Measurements from ENCODE around the gene PIN1.

DNA sequence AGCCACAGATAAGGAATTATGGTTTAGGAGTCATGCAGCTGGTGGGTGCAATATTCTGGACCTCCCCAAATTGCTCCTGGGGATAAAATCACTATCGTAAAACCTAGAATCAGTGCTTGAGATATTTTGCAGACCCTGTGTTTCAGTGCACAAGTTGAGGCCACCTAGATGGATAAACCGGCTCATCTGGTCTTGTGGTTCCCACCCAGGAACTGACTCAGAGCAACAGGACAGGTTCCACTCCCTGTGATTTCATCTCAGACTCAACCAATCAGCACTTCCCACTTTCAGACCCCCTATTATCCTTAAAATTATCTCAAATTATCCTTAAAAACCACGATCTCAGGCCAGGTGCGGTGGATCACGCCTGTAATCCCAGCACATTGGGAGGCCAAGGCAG is 37.2 kb upstream of the PIN1 start:
- no peak for TF ChIP-seq POLR2AphosphoS5 (IDR thresholded peaks at IDR 0.05; ENCODE audit: borderline replicate concordance, low read depth, low read length)
- no peak for TF ChIP-seq EZH2 (IDR thresholded peaks at IDR 0.05)
- TF ChIP-seq FOXP2 (optimal IDR thresholded peaks at IDR 0.05; ENCODE audit: control extremely low read depth, extremely low read length, insufficient read depth): no peak

All from SK-N-MC (cell line).